ENCODE measurements around the gene GRK7. TPM values are rescaled to one million over a fixed set of nuclear protein-coding genes. Genes with fewer than 3 reads are reported as not detected.
A peak's percentile ranks its signal among the peaks of the same experiment; 100 is the strongest.

GRK7 gene
- total RNA-seq, 4 donors from 2014 or later, result not detected

DNA sequence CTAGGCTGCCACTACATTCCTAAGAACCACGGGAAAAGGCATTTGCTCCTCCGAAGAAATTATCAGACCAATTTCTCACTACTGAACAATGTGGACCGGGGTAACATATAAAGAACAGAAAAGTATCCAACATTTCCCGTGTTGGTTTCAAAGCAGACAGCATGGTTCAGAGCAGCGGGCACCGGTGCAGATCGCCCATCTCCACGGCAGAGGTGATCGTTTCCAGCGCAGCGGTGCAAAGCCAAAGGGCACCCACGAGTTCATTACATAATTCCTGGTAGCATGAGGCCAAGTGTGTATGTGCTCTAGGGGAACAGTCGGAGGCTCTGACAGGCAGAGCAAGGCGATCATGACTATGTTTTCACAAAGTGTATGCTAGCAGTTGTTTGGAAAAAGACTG is 13.2 kb downstream of the GRK7 start:
- DNase-seq, result no peak
- H3K36me3 ChIP-seq, result no peaks in the 10 kb centered on the region
- no peak for TF ChIP-seq POLR2A (IDR thresholded peaks at IDR 0.05)
- TF ChIP-seq CTCF (IDR thresholded peaks at IDR 0.05), result no peak
- no peaks in the 10 kb centered on the region for H3K4me1 ChIP-seq
- H3K27me3 ChIP-seq, result no peaks in the 10 kb centered on the region
- H3K4me3 ChIP-seq, result no peak overlapping the region
- H3K27ac ChIP-seq, result no peak overlapping the region
- H3K9me3 ChIP-seq, result no peaks in the 10 kb centered on the region

GRCh38 chr3:141776885-141777284 is 13.7 kb downstream of the GRK7 start:
- Histone ChIP-seq H3K27ac (no peak overlapping the region), H3K27me3 (no peaks in the 10 kb centered on the region), H3K9me3 (no peaks in the 10 kb centered on the region), H3K4me1 (no peaks in the 10 kb centered on the region), H3K36me3 (no peaks in the 10 kb centered on the region), H3K4me3 (no peak overlapping the region)
- DNase-seq, result no peak
- TF ChIP-seq POLR2A (IDR thresholded peaks at IDR 0.05) (no peak), CTCF (IDR thresholded peaks at IDR 0.05) (no peak)

DNA sequence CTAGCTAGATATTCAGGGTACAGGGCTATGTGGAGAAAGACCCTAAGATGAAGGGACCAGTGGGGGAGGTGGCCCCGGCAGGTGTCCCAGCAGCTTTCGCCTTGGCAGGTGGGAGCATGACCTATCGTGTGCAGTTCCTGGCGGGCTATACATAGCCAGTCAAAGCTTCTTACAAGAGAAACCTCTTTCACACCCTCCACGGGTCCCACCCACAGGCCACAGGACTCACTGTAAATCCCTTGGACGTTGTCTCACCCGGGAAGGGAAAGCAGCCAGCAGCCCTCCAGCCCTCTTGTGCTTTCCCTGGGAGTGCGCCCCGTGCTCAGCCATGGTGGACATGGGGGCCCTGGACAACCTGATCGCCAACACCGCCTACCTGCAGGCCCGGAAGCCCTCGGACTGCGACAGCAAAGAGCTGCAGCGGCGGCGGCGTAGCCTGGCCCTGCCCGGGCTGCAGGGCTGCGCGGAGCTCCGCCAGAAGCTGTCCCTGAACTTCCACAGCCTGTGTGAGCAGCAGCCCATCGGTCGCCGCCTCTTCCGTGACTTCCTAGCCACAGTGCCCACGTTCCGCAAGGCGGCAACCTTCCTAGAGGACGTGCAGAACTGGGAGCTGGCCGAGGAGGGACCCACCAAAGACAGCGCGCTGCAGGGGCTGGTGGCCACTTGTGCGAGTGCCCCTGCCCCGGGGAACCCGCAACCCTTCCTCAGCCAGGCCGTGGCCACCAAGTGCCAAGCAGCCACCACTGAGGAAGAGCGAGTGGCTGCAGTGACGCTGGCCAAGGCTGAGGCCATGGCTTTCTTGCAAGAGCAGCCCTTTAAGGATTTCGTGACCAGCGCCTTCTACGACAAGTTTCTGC is 15.0 kb downstream of the GRK7 start:
- Histone ChIP-seq H3K27ac (no peak overlapping the region), H3K27me3 (no peaks in the 10 kb centered on the region), H3K36me3 (no peaks in the 10 kb centered on the region), H3K9me3 (no peaks in the 10 kb centered on the region), H3K4me1 (no peaks in the 10 kb centered on the region), H3K4me3 (no peak overlapping the region)
- DNase-seq, result no peak
- TF ChIP-seq CTCF (IDR thresholded peaks at IDR 0.05), result no peak
- no peak for TF ChIP-seq POLR2A (IDR thresholded peaks at IDR 0.05)

DNA sequence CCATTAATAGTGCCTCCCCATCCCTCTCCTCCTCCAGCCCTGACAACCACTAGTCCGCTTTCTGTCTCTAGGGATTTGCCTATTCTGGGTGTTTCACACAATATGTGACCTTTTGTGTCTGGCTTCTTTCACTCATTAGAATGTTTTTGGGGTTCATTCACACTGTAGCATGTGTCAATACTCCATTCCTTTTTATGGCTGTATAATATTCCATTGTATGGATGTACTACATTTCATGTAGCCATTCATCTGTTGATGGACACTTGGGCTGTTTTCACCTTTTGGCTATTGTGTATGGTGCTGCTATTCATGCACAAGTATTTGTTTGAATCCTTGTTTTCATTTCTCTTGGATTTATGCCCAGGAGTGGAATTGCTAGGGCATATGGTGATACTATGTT is 16.5 kb downstream of the GRK7 start:
- Histone ChIP-seq H3K4me1 (no peaks in the 10 kb centered on the region), H3K36me3 (no peaks in the 10 kb centered on the region), H3K27ac (no peak overlapping the region), H3K27me3 (no peaks in the 10 kb centered on the region), H3K4me3 (no peak overlapping the region), H3K9me3 (no peaks in the 10 kb centered on the region)
- no peak for DNase-seq
- no peak for TF ChIP-seq POLR2A (IDR thresholded peaks at IDR 0.05)
- TF ChIP-seq CTCF (IDR thresholded peaks at IDR 0.05), result no peak

GRCh38 chr3:141782386-141782932 is 19.3 kb downstream of the GRK7 start:
- no peak overlapping the region for H3K27ac ChIP-seq
- no peaks in the 10 kb centered on the region for H3K4me1 ChIP-seq
- no peaks in the 10 kb centered on the region for H3K27me3 ChIP-seq
- H3K4me3 ChIP-seq, result no peak overlapping the region
- TF ChIP-seq CTCF (IDR thresholded peaks at IDR 0.05) (peak in 3 of 6 experiments; percentile 31 to 38 (median 31)), POLR2A (IDR thresholded peaks at IDR 0.05) (no peak)
- no peak for DNase-seq
- no peaks in the 10 kb centered on the region for H3K36me3 ChIP-seq
- H3K9me3 ChIP-seq, result no peaks in the 10 kb centered on the region

All from Peyer's patch (tissue), 4 donors.